Measurements from ENCODE around the gene INTS2.

GRCh38 chr17:61842899-61843298 is 84.9 kb downstream of the INTS2 start:
- TF ChIP-seq CTCF (IDR thresholded peaks at IDR 0.05) (no peak), POLR2A (IDR thresholded peaks at IDR 0.05) (no peak)
